Dedifferentiated amniotic fluid mesenchymal stem cell (primary cell): ENCODE results near the gene MFNG.

Source experiments
- DNase-seq: peaks from one replicate; pipeline ENCODE4 v3.0.0-alpha.2; 2016; ENCODE audit errors: extremely low spot score

The MFNG gene

GRCh38 chr22:37448516-37449127, 37.6 kb downstream of the MFNG start:
- no peak for DNase-seq

GRCh38 chr22:37445501-37445900, 40.7 kb downstream of the MFNG start:
- DNase-seq: no peak

GRCh38 chr22:37443977-37444376, 42.2 kb downstream of the MFNG start:
- DNase-seq: no peak

GRCh38 chr22:37443086-37443485, 43.1 kb downstream of the MFNG start:
- no peak for DNase-seq

GRCh38 chr22:37442537-37442936, 43.6 kb downstream of the MFNG start:
- DNase-seq: no peak

GRCh38 chr22:37442135-37442534, 44.0 kb downstream of the MFNG start:
- DNase-seq: no peak

GRCh38 chr22:37440875-37441274, 45.3 kb downstream of the MFNG start:
- DNase-seq: no peak

GRCh38 chr22:37439347-37439746, 46.8 kb downstream of the MFNG start:
- no peak for DNase-seq

GRCh38 chr22:37435970-37436603, 50.1 kb downstream of the MFNG start:
- no peak for DNase-seq

- no peak for DNase-seq
Measured at GRCh38 chr22:37433786-37434185, 52.4 kb downstream of the MFNG start.

GRCh38 chr22:37432708-37433054, 53.5 kb downstream of the MFNG start:
- no peak for DNase-seq

- peak; percentile 88 for DNase-seq
Measured at GRCh38 chr22:37431801-37432707, 54.1 kb downstream of the MFNG start.

- no peak for DNase-seq
Measured at GRCh38 chr22:37431366-37431765, 54.8 kb downstream of the MFNG start.

- DNase-seq: no peak
Measured at GRCh38 chr22:37430941-37431340, 55.2 kb downstream of the MFNG start.

GRCh38 chr22:37428649-37429586, 57.3 kb downstream of the MFNG start:
- DNase-seq: no peak

GRCh38 chr22:37427711-37428635, 58.2 kb downstream of the MFNG start:
- no peak for DNase-seq

- DNase-seq: no peak
Measured at GRCh38 chr22:37427135-37427710, 59.0 kb downstream of the MFNG start, which contains the start of gene ELFN2. TSS of gene ELFN2 (minus strand) at chr22:37427479. CDS start at chr22:37375534, 51,945 bp downstream.

GRCh38 chr22:37426706-37427134, 59.5 kb downstream of the MFNG start:
- DNase-seq: no peak

- DNase-seq: no peak
Measured at GRCh38 chr22:37425800-37426705, 60.1 kb downstream of the MFNG start.
